Measurements from ENCODE around the gene ETFBKMT.
"Not testable (repeated sequence)": the region's sequence is repeated elsewhere in the genome, so short reads cannot be mapped to it uniquely, and the experiment has no call there.

The ETFBKMT gene

GRCh38 chr12:31718542-31719198 lies 59.2 kb downstream of the ETFBKMT start:
- not testable (repeated sequence) for DNase-seq (ENCODE audit: low spot score)

GRCh38 chr12:31722580-31722979 lies 63.1 kb downstream of the ETFBKMT start:
- no peak for DNase-seq (ENCODE audit: low spot score)
